ELR (cell line): Measurements from ENCODE around the gene PYM1.

Experiments
- DNase-seq: peaks from one replicate; pipeline ENCODE4 v3.0.0-alpha.2; 2015; ENCODE audit warnings: low read depth

PYM1 gene

DNA sequence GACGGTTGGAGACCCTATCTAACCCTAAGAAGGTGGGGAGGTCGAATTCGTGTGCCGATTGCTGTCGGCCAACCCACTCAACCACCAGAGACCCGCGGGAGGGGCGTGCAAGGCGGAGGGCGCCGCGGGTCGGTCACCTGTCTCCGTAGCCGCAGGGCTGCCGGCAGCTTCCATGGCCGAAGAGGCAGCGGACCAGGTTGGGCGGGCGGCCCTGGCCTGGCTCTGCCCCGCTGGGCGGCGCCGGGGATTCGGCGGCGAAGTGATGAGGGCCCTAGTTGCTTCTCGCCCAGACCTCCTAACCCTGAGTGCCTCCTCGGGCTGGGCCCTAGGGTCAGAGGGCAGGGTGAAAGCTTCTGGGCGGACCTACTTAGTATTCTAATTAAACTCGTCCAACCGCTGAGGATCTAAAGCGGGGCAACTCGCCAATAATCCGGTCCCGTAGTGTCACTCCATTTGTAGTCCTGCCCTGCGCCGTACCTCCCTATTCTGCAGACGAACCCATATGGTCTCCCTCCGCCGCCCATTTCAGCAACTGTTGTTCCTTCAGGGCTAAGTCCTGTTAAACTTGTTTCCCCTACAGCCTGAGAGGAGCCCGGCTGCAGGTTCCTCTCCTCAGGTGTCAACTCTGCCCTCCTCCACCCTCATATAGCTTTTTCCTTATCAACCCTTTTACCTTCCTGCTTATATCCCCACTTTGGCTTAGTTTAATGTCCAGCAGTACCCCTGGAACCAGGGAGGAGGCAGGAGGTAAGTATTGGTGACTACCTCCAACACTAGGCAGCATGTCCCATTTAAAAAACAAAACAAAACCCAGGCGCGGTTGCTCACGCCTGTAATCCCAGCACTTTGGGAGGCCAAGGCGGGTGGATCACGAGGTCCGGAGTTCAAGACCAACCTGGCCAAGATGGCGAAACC is at the start of gene PYM1:
PYM1 (minus strand) TSS at position 307 of the 915 bp plus-strand sequence; CDS start at position 174, 133 bp downstream.
- DNase-seq: peak; percentile 79

DNA sequence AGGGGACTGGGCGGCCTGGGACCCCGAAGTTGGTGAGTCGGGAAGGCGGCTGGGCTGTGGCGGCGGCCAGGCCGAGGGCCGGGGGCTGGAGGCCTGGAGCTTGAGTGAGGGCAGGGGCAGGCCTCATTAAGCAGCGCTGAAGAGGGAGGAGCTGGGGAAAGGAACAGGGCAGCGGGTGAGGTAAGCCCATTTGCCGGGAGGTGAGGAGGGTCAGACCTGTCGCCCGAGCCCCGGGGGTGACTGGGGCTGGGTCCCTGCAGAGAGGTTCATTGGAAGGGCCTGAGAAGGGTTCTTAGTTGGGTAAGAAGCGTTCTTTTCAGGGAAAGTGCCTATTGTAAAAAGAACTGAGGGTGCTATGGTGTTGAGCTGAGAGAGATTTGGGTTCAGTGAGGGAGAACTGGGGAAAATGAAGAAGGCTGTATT is 46.6 kb upstream of the PYM1 start:
- peak; percentile 64 for DNase-seq

DNA sequence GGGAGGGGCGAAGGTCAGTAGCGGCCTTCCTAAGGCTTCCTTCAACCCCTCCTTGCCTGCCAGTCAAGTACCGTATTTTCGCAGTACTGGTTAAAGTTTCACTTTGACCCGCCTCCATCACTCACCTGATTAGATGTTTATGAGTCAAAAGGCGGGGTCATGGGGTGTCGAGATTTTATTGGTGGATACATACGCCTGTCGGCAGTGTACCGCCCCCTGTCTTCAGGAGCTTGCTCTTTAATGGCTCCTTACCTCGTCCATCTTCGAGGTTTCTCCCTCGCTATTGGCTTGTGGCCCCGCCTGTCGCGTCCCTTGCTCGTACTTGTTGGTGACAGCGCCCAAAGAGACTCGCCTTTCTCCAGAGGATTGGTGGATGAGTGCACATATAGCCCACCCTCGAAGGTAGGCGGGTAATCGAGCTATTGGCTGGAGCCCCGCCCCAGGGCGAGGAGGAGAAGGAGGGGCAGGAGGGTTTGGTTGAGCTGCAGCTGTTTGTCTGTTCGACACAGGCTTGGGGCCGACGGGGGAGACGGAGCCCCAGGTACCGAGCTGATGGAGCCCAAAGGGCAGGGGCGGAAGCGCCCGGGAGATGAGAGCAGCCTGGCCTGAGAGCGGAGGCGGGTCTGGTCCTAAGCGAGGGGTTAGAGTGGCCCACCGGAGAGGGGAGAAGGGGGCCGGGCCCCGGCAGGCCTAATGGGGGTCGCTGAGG is 46.1 kb upstream of the PYM1 start, which contains the start of gene RAB5B:
RAB5B (plus strand) TSS at position 480 of the 709 bp plus-strand sequence. CDS start 12,883 bp downstream, outside the sequence.
- peak; percentile 100 for DNase-seq

DNA sequence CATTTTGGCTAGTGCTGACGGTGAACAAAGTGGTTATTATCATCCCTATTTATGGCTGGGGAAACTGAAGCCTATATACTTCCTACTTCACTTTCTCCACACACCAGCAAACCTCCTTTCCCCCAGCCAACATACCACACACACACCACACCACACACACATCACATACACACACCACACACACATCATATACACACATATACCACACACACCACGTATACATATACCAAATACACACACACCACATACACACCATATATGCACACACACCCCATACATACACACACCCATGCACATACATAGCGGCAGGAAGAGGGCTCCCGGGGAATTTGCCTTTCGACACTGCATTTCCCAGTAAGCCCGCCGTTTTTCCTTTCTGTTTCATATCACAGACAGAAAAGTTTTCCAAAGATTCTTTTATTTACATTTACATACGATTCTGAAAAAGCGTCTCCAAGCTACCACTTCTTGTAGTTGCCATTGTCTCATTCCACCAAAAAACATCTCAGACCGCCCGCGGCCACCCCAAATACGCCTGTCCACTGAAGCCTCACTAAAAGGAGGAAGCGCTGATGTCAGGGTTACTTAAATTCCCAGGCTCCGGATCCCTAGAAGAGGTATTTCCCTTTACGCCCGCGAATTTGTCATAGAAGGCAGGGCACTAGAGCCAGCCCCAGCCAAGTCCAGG is 45.4 kb upstream of the PYM1 start:
- DNase-seq: no peak

DNA sequence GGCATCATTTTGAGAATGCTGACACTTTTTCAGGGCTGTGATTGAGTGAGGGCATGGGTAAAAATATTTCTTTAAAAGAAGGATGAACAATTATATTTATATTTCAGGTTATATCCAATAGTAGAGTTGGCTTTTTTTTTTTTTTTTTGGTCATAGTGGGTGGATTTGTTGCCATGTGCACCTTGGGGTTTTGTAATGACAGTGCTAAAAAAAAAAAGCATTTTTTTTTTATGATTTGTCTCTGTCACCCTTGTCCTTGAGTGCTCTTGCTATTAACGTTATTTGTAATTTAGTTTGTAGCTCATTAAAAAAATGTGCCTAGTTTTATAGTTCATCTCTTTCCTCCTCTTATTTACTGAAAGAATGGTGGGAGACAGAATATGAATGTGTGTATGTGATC is 44.8 kb upstream of the PYM1 start:
- no peak for DNase-seq

DNA sequence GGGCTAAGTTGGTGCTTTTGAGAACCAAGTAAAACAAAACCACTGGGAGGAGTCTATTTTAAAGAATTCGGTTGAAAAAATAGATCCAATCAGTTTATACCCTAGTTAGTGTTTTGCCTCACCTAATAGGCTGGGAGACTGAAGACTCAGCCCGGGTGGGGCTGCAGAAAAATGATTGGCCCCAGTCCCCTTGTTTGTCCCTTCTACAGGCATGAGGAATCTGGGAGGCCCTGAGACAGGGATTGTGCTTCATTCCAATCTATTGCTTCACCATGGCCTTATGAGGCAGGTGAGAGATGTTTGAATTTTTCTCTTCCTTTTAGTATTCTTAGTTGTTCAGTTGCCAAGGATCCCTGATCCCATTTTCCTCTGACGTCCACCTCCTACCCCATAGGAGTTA is 44.3 kb upstream of the PYM1 start:
- peak; percentile 82 for DNase-seq

DNA sequence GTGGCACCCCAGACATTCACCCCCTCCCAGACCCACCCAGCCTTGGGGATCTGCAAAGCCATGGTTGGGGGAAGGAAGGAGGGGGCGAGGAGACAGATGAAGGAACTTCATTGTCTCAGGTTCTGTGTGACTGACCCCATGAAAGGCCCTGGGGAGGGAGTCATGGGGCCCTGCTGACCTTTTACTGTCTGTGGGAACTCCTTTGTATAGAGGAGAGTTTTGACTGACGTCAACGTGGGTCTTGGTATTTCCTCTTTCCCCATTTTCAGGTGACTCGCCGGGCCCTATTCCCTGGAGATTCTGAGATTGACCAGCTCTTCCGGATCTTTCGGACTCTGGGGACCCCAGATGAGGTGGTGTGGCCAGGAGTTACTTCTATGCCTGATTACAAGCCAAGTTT is 43.1 kb upstream of the PYM1 start:
- DNase-seq: peak; percentile 81

DNA sequence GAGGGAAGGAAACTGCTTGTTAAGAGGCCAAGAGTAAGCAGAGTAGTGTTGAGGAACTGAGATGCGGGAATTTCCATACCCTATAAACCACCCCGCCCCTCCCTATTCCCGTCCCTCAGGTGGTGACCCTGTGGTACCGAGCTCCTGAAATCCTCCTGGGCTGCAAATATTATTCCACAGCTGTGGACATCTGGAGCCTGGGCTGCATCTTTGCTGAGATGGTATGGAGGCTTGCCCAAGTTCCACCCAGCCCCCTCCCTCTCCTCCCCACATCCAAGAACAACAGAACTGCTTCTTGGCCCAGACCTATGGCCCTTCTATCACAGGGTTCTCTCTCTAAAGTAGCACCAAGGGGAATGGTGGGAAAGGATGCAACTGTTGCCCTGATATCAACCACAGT is 41.7 kb upstream of the PYM1 start:
- no peak for DNase-seq

DNA sequence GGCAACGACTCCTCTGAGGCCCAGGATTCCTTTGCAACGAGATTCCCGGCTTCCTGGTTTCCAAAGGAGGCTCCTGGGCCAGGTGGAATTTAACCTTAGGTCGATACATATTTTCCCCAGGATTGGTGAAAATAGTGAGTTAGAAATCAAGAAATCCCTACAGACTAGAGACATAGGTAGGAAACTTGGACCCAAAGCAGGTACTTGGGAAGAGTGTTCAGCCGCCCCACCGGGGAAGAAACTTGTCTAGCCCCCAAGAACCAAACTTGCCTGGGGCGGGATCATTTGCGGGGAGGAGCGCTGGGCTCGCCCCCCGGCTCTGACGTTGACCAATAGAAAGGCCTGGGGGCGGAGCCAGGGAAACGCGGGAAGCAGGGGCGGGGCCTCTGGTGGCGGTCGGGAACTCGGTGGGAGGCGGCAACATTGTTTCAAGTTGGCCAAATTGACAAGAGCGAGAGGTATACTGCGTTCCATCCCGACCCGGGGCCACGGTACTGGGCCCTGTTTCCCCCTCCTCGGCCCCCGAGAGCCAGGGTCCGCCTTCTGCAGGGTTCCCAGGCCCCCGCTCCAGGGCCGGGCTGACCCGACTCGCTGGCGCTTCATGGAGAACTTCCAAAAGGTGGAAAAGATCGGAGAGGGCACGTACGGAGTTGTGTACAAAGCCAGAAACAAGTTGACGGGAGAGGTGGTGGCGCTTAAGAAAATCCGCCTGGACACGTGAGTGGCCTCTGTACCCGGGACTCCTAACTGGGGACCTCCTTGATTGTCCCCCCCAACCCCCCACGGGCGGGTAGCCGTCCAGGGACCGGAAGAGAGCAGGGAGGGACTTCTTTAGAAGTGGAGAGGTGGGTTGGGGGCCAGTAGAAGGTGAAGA is 39.0 kb upstream of the PYM1 start, which contains the start of gene CDK2:
CDK2 (plus strand) TSS at position 423 of the 874 bp plus-strand sequence; CDS start at position 602, 179 bp downstream.
- DNase-seq: peak; percentile 94

DNA sequence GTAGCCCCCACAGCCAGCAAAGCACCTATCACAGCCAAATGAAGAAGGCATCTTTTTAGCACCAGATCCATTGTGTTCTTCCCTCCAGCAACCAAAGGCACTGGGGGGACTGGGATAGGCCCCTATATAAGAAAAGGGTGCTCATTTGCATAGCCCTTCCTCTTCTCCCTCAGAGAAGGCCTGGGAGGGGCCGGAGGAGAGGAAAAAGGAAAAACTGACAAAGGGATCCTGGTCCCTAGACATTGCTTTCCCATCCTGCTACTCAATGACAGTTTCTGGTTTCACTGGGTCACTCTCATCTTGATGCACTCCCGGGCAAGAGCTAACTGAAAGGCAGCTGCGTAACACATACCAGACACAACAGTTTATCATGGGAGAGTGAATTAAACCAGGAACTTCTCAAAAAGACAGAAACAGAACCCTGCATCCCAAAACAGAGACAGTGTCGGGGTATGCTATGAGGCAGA is 38.3 kb upstream of the PYM1 start, which contains the start of gene PMEL:
PMEL (minus strand) TSS at position 102 of the 467 bp plus-strand sequence; CDS start at position 71, 31 bp downstream.
- no peak for DNase-seq

DNA sequence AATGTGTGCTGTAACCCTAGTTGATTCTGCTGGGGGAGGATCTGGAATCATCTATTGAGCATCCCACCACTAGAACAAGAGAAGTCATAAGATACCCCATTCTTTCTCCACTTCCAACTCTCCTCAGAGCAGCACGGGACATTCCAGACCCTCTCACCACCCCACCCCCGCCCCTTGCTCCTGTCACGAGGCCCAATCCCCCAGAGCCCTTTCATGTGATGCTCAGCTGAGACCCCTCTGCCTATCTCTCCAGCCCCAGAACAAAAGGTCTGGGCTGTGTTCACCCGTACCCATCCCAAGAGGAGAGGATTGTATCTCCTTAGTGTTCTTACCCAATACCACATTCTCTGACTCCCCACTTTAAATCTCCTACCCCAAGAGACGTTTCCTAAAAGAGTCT is 37.5 kb upstream of the PYM1 start:
- DNase-seq: no peak

DNA sequence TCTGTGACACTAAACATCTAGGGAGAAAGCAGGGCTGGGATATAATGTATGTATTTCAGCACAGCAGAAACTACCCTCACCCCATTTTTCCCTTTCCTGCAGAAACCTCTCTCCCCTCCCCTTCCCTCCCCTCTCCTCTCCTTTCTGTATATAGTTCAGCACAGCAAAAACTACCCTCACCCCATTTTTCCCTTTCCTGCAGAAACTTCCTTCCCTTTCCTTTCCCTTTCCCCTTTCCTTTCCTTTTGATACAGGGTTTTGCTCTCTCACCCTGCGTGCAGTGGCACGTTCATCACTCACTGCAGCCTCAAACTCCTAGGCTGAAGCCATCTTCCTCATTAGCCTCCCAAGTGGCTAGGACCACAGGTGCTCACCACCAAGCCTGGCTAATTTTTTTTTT is 36.1 kb upstream of the PYM1 start:
- DNase-seq: no peak

DNA sequence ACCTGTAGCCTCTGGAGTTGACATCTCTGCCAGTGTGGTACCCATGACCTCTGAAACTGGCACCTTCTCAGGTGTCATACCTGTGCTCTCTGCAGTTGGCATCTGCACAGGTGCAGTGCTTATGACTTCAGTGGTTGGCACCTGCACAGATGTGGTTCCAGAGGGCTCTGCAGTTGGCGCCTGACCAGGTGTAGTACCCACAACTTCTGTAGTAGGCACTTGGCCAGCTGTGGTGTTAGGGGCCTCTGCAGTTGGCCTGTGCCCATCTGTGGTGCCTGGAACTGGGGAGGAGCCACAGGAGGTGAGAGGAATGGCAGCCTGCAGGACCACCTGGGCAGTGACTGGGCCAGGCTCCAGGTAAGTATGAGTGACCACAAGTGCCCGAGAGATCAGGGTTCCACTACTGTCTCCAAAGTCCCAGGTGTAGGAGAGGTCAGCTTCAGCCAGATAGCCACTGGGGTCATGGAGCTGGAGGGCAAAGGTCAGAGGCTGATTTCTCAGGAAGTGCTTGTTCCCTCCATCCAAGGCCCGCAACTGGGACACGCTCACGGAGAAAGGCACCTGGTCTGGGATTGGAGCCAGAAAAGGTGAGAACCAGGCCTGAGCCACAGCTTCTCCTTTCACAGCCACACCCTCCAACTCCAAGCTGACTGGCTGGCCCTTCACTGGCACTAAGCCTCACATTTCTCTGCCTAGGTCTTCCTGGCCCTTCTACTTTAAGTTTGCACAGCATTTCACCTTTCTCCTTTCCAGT is 29.6 kb upstream of the PYM1 start:
- DNase-seq: no peak

DNA sequence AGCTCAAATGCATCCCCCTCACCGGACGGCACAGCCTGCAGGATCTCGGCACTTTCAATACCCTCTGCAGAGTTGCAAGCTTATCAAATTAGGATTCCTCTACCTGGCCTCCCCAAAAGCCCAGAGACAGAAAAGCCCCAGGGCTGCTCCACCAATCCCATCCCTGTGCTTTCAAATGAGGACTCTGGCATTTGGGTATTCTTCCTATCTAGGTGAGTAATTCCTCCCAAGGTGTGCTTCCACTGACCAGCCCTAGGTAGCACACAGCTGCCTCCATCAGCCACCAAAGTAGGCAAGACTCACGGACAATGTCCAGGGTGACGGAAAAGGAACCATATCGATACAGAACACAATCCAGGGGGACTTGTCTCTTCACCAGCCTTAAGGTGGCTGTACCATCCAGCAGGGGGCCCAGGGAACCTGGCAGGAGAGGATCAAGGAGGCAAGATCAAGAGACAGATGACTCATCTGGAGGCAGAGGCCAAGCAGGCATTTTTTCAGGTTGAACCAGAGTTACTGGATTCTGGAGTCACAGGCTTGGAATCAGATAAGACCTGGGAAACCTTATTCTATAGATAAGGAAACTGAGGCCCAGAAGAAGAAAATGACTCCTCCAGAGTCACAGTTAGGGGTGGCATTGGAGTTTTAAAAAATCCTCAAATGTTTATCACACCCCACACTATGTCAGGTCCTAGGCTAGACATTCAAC is 28.3 kb upstream of the PYM1 start:
- peak; percentile 90 for DNase-seq

DNA sequence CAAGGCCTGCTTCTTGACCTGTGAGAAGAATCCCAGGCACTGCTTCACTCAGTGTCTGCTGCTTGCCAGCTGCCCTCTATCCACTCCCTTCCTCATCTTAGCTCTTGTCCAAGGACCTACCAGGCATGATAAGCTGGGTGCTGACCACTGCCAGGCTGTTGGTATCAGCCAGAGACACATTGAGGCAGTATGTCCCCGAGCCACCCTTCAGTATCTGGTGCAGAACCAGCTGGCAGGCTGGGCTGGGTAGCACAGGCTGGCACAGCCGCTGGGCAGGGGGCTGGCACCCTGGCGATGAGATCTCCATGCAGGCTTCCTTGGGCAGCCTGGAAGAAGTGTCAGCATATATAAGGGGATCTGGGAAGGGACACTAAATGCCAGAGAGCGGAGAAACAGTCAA is 27.6 kb upstream of the PYM1 start:
- no peak for DNase-seq

DNA sequence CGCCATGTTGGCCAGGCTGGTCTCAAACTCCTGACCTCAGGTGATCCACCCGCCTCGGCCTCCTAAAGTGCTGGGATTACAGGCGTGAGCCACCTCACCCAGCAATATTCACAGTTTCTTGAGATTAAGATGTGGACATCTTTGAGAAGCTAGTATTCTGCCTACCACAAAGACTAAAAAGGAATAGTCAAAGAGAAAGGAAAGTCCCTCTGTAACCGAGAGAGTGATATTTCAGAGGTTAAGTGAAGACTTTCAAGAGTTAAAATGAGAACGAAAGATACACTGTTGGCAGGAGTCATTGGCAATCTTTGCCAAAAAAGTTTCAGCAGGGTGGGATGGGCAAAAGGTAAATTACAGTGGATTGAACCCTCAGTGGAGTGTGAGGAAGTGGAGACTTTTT is 18.9 kb upstream of the PYM1 start:
- DNase-seq: no peak

DNA sequence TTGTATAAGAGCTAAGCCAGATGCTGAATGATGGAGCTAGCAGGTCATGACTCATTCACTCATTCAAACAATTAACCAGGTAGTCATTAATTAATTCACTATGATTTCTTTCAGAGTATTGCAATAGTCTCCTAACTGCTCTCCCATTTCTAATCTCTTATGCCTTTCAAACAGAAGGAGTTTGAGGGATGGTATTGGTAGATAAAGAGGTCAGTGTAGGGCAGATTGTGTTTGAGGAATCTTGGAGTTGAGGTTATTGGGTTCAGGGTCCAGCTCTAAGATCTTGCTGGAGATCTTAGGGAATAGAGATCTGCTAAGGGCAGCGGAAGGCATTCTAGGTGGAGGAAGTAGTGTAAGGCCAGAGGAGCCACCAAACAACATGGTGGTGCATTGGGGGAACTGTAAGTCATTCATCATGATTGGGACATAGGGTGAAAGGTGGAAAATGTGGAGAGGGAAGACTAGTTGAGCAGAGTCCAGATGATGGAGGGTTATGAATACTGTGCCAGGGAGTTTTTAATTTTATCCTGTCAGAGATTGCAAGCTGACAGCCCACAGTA is 15.0 kb upstream of the PYM1 start:
- DNase-seq: no peak

DNA sequence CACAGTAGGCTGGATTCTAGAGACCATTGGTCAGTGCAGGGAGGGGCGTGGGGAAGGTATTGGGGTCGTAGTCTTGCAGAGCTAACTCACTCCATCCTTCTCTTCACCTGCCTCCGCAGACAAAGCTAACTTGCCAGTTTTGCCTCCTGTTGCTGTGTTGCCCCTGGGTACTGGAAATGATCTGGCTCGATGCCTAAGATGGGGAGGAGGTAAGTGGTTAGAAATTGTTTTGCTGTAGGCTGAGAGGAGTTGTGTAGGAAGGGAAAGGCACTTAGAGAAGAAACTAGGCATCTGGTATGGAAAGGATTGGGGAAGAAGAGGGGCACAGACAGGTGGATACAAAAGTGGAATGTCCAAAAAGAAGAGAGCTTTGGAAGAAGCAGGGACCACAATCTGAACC is 14.4 kb upstream of the PYM1 start:
- DNase-seq: no peak

DNA sequence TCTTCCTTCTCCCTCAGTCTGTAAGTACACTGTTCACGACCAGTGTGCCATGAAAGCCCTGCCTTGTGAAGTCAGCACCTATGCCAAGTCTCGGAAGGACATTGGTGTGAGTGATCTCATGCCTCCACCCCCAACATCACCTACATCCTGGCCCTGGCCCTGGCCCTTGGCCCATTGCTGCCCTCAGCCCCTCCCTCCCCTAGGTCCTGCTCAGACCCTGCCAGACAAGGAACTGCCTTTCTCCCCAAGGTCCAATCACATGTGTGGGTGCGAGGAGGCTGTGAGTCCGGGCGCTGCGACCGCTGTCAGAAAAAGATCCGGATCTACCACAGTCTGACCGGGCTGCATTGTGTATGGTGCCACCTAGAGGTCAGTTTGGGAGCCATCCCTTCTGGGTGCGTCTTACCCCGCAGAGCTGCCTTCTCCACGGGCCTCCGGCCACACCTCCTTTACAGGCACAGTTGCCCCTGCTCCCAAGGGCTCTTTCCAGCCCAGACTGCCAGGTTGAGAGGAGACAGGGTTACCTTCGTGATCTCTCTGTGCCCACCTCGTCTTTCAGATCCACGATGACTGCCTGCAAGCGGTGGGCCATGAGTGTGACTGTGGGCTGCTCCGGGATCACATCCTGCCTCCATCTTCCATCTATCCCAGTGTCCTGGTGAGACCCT is 12.5 kb upstream of the PYM1 start:
- peak; percentile 89 for DNase-seq
